ENCODE measurements around the gene SORCS1.

DNA sequence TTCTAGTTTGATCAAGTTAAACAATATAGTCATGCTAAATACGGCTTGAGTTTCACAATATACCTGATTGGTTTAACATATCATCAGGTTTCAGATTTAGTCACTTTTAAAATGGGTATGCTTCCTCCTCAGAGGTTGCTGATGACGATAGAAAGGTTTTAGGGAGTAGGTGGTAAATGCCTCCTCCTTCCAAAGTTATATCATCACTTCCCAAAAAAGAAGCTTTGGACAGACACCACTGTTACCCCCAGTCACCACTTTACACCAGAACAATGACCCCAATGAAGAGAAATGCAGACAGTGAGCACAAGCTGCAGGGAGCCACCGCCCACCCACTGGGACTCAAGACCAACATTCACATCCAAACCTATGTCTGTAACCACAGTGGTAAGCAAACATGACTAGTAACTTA, 244.6 kb downstream of the SORCS1 start:
- no peak for TF ChIP-seq TEAD4 (IDR thresholded peaks at IDR 0.05; ENCODE audit: low read depth, low read length)
- TF ChIP-seq, protein P1, sequence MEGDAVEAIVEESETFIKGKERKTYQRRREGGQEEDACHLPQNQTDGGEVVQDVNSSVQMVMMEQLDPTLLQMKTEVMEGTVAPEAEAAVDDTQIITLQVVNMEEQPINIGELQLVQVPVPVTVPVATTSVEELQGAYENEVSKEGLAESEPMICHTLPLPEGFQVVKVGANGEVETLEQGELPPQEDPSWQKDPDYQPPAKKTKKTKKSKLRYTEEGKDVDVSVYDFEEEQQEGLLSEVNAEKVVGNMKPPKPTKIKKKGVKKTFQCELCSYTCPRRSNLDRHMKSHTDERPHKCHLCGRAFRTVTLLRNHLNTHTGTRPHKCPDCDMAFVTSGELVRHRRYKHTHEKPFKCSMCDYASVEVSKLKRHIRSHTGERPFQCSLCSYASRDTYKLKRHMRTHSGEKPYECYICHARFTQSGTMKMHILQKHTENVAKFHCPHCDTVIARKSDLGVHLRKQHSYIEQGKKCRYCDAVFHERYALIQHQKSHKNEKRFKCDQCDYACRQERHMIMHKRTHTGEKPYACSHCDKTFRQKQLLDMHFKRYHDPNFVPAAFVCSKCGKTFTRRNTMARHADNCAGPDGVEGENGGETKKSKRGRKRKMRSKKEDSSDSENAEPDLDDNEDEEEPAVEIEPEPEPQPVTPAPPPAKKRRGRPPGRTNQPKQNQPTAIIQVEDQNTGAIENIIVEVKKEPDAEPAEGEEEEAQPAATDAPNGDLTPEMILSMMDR (IDR thresholded peaks at IDR 0.05; ENCODE audit: control extremely low read depth in 1 of 3, insufficient read depth in 1 of 3, low read depth in 1 of 3, low read length in 3 of 3): no peak
